Cardiac fibroblast (primary cell): Measurements from ENCODE around the gene MAP3K8.
A peak's percentile ranks its signal among the peaks of the same experiment; 100 is the strongest.

Experiments used
- DNase-seq, 2 donors: peaks; one replicate each; pipeline versions ENCODE4 v3.0.0 to v3.0.0-alpha.2; 2010; ENCODE audit warnings: low read depth in 2 of 2
- H3K4me3 ChIP-seq, 2 donors: replicated peaks in 1 of 2; 1 replicate in 1 of 2; 2 replicates in 1 of 2; pipeline ENCODE4 v1.5.1; 2011; ENCODE audit warnings: low read depth in 2 of 2, low read length in 2 of 2, mild to moderate bottlenecking in 2 of 2, moderate library complexity in 1 of 2
- CTCF ChIP-seq: IDR thresholded peaks from one replicate; pipeline ENCODE4 v1.5.1; 2011; ENCODE audit warnings: low read depth, mild to moderate bottlenecking, low read length, inconsistent platforms

The MAP3K8 gene

DNA sequence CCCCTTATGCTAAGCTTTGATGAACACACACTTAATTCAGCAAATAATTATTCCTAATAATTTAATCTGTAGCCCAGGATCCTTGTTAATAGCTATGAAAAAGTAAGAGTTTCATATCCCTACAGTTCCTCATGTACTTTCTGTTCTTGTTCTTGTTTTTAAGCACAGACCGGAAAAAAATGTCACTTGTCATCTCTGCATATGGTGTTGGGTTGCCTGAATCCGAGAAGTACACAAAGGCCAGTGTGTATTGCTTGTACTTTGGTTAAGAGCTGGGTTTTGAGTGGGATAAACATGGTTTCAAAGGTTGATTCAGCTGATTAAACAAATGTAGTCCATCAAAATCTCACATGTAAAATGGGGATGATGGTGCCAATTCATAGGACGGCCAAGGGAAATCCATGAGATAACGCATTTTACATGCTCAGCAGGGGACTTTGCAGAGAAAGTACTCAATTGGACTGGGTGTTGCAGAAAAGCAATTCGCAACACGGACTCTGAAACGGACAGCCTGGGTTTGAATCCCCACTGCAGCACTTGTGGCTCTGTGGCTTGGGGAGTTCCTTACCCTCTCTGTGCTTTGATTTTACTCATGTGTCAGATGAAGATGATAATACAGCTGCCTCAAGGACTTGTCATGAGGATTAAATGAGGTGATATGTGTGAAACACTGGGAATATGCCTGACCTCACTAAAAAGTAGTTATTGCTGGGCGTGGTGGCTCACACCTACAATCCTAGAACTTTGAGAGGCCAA is 71.7 kb downstream of the MAP3K8 start:
- no peak for DNase-seq
- no peak overlapping the region for H3K4me3 ChIP-seq
- no peak for TF ChIP-seq CTCF

DNA sequence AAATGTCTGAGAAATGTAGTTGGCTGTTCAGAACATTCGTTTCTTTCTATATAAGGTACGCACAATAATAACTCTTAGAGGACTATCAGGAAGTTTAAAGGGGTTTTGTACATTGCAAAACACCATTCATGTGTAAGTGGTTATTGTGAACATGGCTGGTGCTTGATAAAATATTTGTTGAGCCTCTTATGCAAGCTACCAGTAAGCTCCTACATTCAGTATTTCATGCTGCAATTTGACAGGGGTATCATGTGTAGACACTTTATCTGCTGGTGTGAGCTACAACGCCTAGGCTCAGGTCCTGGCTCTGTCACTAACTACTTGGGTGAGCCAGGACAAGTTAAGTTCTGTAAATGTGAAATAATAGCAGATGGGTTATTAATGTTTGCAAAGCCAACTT is 75.5 kb downstream of the MAP3K8 start:
- no peak overlapping the region for H3K4me3 ChIP-seq
- TF ChIP-seq CTCF: no peak
- DNase-seq: peak in 1 of 2 donors; percentile 37

DNA sequence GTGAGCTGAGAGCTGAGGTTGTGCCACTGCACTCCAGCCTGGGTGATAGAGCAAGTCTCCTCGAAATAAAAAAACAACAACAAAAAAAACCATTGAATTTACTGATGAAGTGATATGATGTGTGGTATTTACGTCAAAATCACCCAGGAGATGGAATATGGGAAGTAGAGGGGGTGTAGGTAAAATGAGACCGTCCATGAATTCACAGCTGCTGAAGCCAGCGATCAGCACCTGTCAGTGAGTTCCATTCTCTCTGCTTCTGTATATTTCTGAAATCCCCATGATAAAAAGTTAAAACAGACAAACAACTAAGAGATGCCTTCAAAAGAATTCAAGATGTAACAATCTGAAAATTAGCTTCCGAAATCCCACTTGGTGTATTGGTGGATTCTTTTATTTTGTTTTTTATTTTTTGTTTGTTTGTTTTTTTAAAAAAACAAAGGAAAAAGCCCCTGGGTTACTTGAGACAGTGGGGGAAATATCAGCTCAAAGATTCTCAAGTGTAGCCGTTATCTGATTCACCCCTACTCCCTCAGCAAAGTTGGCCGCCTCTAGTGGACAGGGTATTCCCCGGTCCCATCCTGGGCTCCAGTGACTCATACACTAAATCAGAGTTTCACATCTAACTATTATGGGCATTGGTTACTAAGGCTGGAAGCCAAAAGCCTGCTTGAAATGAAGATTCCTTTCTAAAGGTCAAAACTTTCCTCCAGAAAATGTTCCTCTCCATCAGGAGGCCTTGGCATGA is 76.4 kb downstream of the MAP3K8 start:
- TF ChIP-seq CTCF: peak; percentile 22
- no peak overlapping the region for H3K4me3 ChIP-seq
- DNase-seq: peak; percentile 59 to 77

DNA sequence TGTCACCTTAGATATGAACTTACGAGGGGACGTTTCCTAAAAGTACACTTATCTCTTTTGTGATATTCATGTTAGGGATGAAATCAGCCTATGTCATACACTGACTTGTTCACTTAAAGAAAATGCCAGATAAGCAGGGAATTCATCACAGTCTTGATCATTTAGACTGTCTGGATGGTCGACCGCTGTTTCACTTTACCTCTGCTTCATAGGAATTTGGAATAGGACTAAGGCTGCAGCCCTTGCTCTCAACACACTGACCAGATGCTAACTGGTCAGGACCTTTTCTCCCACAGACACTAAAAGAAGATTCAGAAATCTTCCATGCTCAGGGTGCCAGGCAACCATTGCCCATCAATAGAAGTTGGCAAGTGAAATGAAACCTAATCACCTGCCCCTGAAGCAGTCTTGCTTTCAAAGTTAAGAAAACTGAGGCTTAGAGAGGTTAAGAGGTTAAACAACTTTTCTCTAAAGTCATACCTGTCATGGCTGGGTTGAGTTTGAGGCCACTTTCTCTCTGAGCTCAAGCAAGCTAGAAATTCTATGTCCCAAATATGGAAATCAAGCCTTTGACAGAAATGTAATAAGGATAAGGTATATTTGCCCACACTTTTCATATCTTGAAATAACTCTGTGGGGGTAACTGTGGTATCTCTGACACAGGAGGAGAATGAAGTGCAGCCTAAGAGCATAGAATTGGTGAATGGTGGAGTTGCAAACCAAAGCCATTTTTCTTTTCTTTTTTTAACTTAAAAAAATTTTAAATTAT is 77.1 kb downstream of the MAP3K8 start:
- TF ChIP-seq CTCF: no peak
- DNase-seq: no peak
- no peak overlapping the region for H3K4me3 ChIP-seq
